MCF 10A (cell line): Measurements from ENCODE around the gene CENPT. TPM values are rescaled to one million over a fixed set of nuclear protein-coding genes. Genes with fewer than 3 reads are reported as not detected.
A peak's percentile ranks its signal among the peaks of the same experiment; 100 is the strongest.

Experiments
- BruUV-seq: library from RNA; stranded (reverse); fragments of 400-500 nt; replicated peaks from 2 replicates; lab custom pipeline; 2021; lab: Mats Ljungman, UMichigan
- CTCF ChIA-PET: fragments of 300-600 bp; sonication (Branson Sonifier 250); formaldehyde crosslinking; extraction: SDS; loops from one replicate; lab custom pipeline; 2021; ENCODE audit warnings: antibody characterized with exemption, inconsistent platforms; lab: Yijun Ruan, JAX
- POLR2A ChIA-PET: fragments of 300-600, 350-650 bp; sonication (Branson Sonifier 250); formaldehyde crosslinking; extraction: SDS; loops from one replicate; lab custom pipeline; 2020; ENCODE audit warnings: antibody characterized with exemption, inconsistent platforms; lab: Yijun Ruan, JAX
- DNase-seq: peaks from one replicate; pipeline ENCODE4 v3.0.0-alpha.2; 2018; ENCODE audit not compliant: unreplicated experiment
- H3K27ac Mint-ChIP-seq: one replicate; pipeline ENCODE4 v1.8.0; 2022; ENCODE audit warnings: mild to moderate bottlenecking, low read depth, mixed read lengths; ENCODE audit not compliant: unreplicated experiment
- H3K27me3 Mint-ChIP-seq: one replicate; pipeline ENCODE4 v1.8.0; 2022; ENCODE audit warnings: mixed read lengths; ENCODE audit not compliant: insufficient read depth, unreplicated experiment
- H3K36me3 Mint-ChIP-seq: one replicate; pipeline ENCODE4 v1.8.0; 2022; ENCODE audit warnings: mild to moderate bottlenecking, moderate library complexity, mixed read lengths; ENCODE audit not compliant: insufficient read depth, unreplicated experiment
- H3K4me1 Mint-ChIP-seq: one replicate; pipeline ENCODE4 v1.8.0; 2022; ENCODE audit warnings: mixed read lengths; ENCODE audit not compliant: insufficient read depth, unreplicated experiment
- H3K4me3 Mint-ChIP-seq: one replicate; pipeline ENCODE4 v1.8.0; 2022; ENCODE audit warnings: mild to moderate bottlenecking, moderate library complexity, mixed read lengths; ENCODE audit not compliant: unreplicated experiment
- H3K9me3 Mint-ChIP-seq: one replicate; pipeline ENCODE4 v1.8.0; 2022; ENCODE audit warnings: mixed read lengths; ENCODE audit not compliant: unreplicated experiment
- CTCF ChIP-seq: fragments of 200-600 bp; IDR thresholded peaks from one replicate; pipeline ENCODE4 v1.8.0; 2022; ENCODE audit warnings: antibody characterized with exemption, mild to moderate bottlenecking; ENCODE audit not compliant: unreplicated experiment
- intact Hi-C: fragments of 100-400 bp; cut with micrococcal nuclease; formaldehyde crosslinking; loops from 2 replicates; pipeline ENCODE4 v1.14.1; 2022
- total RNA-seq: library from RNA; stranded (reverse); gene quantifications from 2 replicates; pipeline ENCODE4 v1.2.3, GENCODE V29; 2022

CENPT gene
- total RNA-seq, 1 experiment from 2014 or later, result 30.9 TPM

- intact Hi-C loops, result no loop called here
- BruUV-seq, result no TSS peak
- Mint-ChIP-seq H3K27ac (peak within 1 kb of the TSS; percentile 92), H3K4me1 (peaks cover 13% of the 10 kb centered on the region), H3K9me3 (no peaks in the 10 kb centered on the region), H3K36me3 (peaks cover 15% of the 10 kb centered on the region), H3K4me3 (peak within 1 kb of the TSS; percentile 92), H3K27me3 (no peaks in the 10 kb centered on the region)
- CTCF ChIA-PET, result interaction anchor here (0.7 to 2.2 kb wide), 6 partner anchors 9 to 372 kb away, joined by 3 to 11 read pairs (median 4); partner anchors contain the start of genes CTRL and NRN1L
- POLR2A ChIA-PET, result interaction anchor here (0.7 to 3.4 kb wide), 26 partner anchors 9 to 835 kb away, joined by 3 to 34 read pairs (median 3); partner anchors contain the start of genes NRN1L and NUTF2
- peak; percentile 96 for DNase-seq
- TF ChIP-seq CTCF, result no peak
Measured at GRCh38 chr16:67892899-67893742, 45.6 kb upstream of the CENPT start, which contains the start of gene PSKH1. Gene PSKH1 (plus strand): TSS chr16:67893254. CDS start chr16:67908750, 15,496 bp downstream.

- Mint-ChIP-seq H3K36me3 (peaks cover 15% of the 10 kb centered on the region), H3K27ac (peak overlapping the region; percentile 92), H3K4me3 (peak overlapping the region; percentile 92), H3K4me1 (peaks cover 13% of the 10 kb centered on the region), H3K27me3 (no peaks in the 10 kb centered on the region), H3K9me3 (no peaks in the 10 kb centered on the region)
- intact Hi-C loops, result no loop called here
- DNase-seq, result no peak
- TSS peak; percentile 45 for BruUV-seq
- ChIA-PET CTCF (interaction anchor here (1.1 to 2.2 kb wide), 5 partner anchors 8 to 371 kb away, joined by 4 to 11 read pairs (median 6); partner anchors contain the start of gene NRN1L), POLR2A (interaction anchor here (0.7 to 3.4 kb wide), 16 partner anchors 8 to 585 kb away, joined by 3 to 34 read pairs (median 3); partner anchors contain the start of genes NRN1L and NUTF2)
- no peak for TF ChIP-seq CTCF
Measured at GRCh38 chr16:67892375-67892774, 44.9 kb upstream of the CENPT start.

GRCh38 chr16:67888331-67888730 is 40.8 kb upstream of the CENPT start:
- Mint-ChIP-seq H3K4me1 (peaks cover 20% of the 10 kb centered on the region), H3K27ac (no peak overlapping the region), H3K36me3 (peaks cover 12% of the 10 kb centered on the region), H3K9me3 (no peaks in the 10 kb centered on the region), H3K27me3 (no peaks in the 10 kb centered on the region), H3K4me3 (no peak overlapping the region)
- ChIA-PET CTCF (interaction anchor here (0.9 kb wide), 1 partner anchor 9 kb away, joined by 3 read pairs; no protein-coding TSS in a partner anchor), POLR2A (no interaction called here)
- intact Hi-C loops, result no loop called here
- no peak for TF ChIP-seq CTCF
- BruUV-seq, result no TSS peak
- no peak for DNase-seq

GRCh38 chr16:67886387-67886786 is 38.9 kb upstream of the CENPT start:
- Mint-ChIP-seq H3K27ac (no peak overlapping the region), H3K36me3 (peaks cover 23% of the 10 kb centered on the region), H3K4me1 (peaks cover 17% of the 10 kb centered on the region), H3K27me3 (no peaks in the 10 kb centered on the region), H3K4me3 (no peak overlapping the region), H3K9me3 (no peaks in the 10 kb centered on the region)
- ChIA-PET CTCF (interaction anchor here (0.8 to 6.4 kb wide), 6 partner anchors 16 to 176 kb away, joined by 3 to 67 read pairs (median 4); no protein-coding TSS in a partner anchor), POLR2A (interaction anchor here (0.7 to 3.3 kb wide), 5 partner anchors 13 to 50 kb away, joined by 3 to 18 read pairs (median 9); partner anchors contain the start of genes EDC4 and PSMB10)
- DNase-seq, result no peak
- TF ChIP-seq CTCF, result no peak
- no TSS peak for BruUV-seq
- intact Hi-C loops, result no loop called here
